ENCODE measurements around the gene KIF23.

The KIF23 gene

GRCh38 chr15:69490356-69491037, 76.3 kb downstream of the KIF23 start:
- DNase-seq (ENCODE audit: low read depth in 2 of 2): no peak

GRCh38 chr15:69491038-69491505, 76.9 kb downstream of the KIF23 start:
- no peak for DNase-seq (ENCODE audit: low read depth in 2 of 2)

- no peak for DNase-seq (ENCODE audit: low read depth in 2 of 2)
These were observed 79.3 kb downstream of the KIF23 start for GRCh38 chr15:69493406-69493805.

- no peak for DNase-seq (ENCODE audit: low read depth in 2 of 2)
These were observed 81.9 kb downstream of the KIF23 start for GRCh38 chr15:69496001-69496400.

- no peak for DNase-seq (ENCODE audit: low read depth in 2 of 2)
These were observed 82.9 kb downstream of the KIF23 start for GRCh38 chr15:69497076-69497475.

GRCh38 chr15:69497667-69498066, 83.5 kb downstream of the KIF23 start:
- no peak for DNase-seq (ENCODE audit: low read depth in 2 of 2)

Data from stimulated activated CD8-positive, alpha-beta memory T cell treated with anti-CD3 and anti-CD28 coated beads, Interleukin-7, amount 100 ng/mL, for 4 hours (primary cell).